Liver (tissue), 9 donors: ENCODE results near the gene SLK. TPM values are rescaled to one million over a fixed set of nuclear protein-coding genes. Genes with fewer than 3 reads are reported as not detected.

Experiments
- DNase-seq: peaks from one replicate; pipeline ENCODE4 v3.0.0-alpha.2; 2017; ENCODE audit warnings: low spot score
- H3K27ac ChIP-seq, 2 donors: one replicate each; pipeline ENCODE4 v1.7.0; 2013; ENCODE audit warnings: inconsistent platforms in 2 of 2, low read length in 2 of 2, control low read depth in 1 of 2, low read depth in 1 of 2, mild to moderate bottlenecking in 1 of 2
- H3K27me3 ChIP-seq, 4 donors: one replicate each; pipeline versions ENCODE4 v1.6.1 to v1.7.0; 2013; ENCODE audit warnings: low read length in 3 of 4, inconsistent platforms in 1 of 4, mild to moderate bottlenecking in 1 of 4, moderate library complexity in 1 of 4; ENCODE audit not compliant: control insufficient read depth in 4 of 4, insufficient read depth in 4 of 4
- H3K36me3 ChIP-seq, 4 donors: one replicate each; pipeline versions ENCODE4 v1.6.1 to v1.7.0; 2013; ENCODE audit warnings: low read length in 3 of 4, mild to moderate bottlenecking in 3 of 4, low read depth in 1 of 4, moderate library complexity in 1 of 4; ENCODE audit not compliant: control insufficient read depth in 4 of 4, insufficient read depth in 3 of 4
- H3K4me1 ChIP-seq, 4 donors: one replicate each; pipeline versions ENCODE4 v1.6.1 to v1.7.0; 2013; ENCODE audit warnings: low read length in 3 of 4, mild to moderate bottlenecking in 3 of 4, moderate library complexity in 1 of 4; ENCODE audit not compliant: control insufficient read depth in 4 of 4, insufficient read depth in 4 of 4
- H3K4me3 ChIP-seq, 3 donors: one replicate each; pipeline versions ENCODE4 v1.6.1 to v1.7.0; 2013; ENCODE audit warnings: low read length in 3 of 3, control low read depth in 1 of 3, low read depth in 1 of 3, mild to moderate bottlenecking in 1 of 3
- H3K9ac ChIP-seq, 2 donors: one replicate each; pipeline ENCODE4 v1.7.0; 2013; ENCODE audit warnings: low read length in 2 of 2, mild to moderate bottlenecking in 2 of 2, moderate library complexity in 2 of 2, control low read depth in 1 of 2, low read depth in 1 of 2
- H3K9me3 ChIP-seq, 4 donors: one replicate each; pipeline versions ENCODE4 v1.6.1 to v1.7.0; 2013; ENCODE audit warnings: low read length in 3 of 4; ENCODE audit not compliant: control insufficient read depth in 4 of 4
- EGR1 ChIP-seq, 2 donors: IDR thresholded peaks; 2 replicates each; pipeline ENCODE4 v1.6.1; 2016 to 2018; ENCODE audit warnings: antibody characterized with exemption in 2 of 2, low read depth in 2 of 2
- FOXA1 ChIP-seq: IDR thresholded peaks from 2 replicates; pipeline ENCODE4 v1.6.1; 2016; ENCODE audit warnings: antibody characterized with exemption
- FOXA2 ChIP-seq: IDR thresholded peaks from 2 replicates; pipeline ENCODE4 v1.6.1; 2016; ENCODE audit warnings: antibody characterized with exemption
- GABPA ChIP-seq, 2 donors: IDR thresholded peaks in 1 of 2; conservative IDR thresholded peaks in 1 of 2; 2 replicates each; pipeline ENCODE4 v1.6.1; 2016; ENCODE audit warnings: antibody characterized with exemption in 2 of 2, mild to moderate bottlenecking in 1 of 2, moderate library complexity in 1 of 2
- HNF4A ChIP-seq, 2 donors: conservative IDR thresholded peaks; 2 replicates each; pipeline ENCODE4 v1.6.1; 2016; ENCODE audit warnings: antibody characterized with exemption in 2 of 2, mild to moderate bottlenecking in 2 of 2
- HNF4G ChIP-seq: IDR thresholded peaks from 2 replicates; pipeline ENCODE4 v1.6.1; 2016; ENCODE audit warnings: antibody characterized with exemption
- NR2F2 ChIP-seq: IDR thresholded peaks from 2 replicates; pipeline ENCODE4 v1.6.1; 2016; ENCODE audit warnings: antibody characterized with exemption
- RAD21 ChIP-seq, 2 donors: IDR thresholded peaks; 2 replicates each; pipeline ENCODE4 v1.6.1; 2016; ENCODE audit warnings: antibody characterized with exemption in 2 of 2, mild to moderate bottlenecking in 2 of 2
- REST ChIP-seq: IDR thresholded peaks from 2 replicates; pipeline ENCODE4 v1.6.1; 2016; ENCODE audit warnings: antibody characterized with exemption, mild to moderate bottlenecking
- RXRA ChIP-seq, 2 donors: IDR thresholded peaks; 2 replicates each; pipeline ENCODE4 v1.6.1; 2017 to 2018; ENCODE audit warnings: antibody characterized with exemption in 2 of 2, mild to moderate bottlenecking in 1 of 2
- SP1 ChIP-seq: IDR thresholded peaks from 2 replicates; pipeline ENCODE4 v1.6.1; 2018; ENCODE audit warnings: antibody characterized with exemption, mild to moderate bottlenecking
- YY1 ChIP-seq: IDR thresholded peaks from 2 replicates; pipeline ENCODE4 v1.6.1; 2016; ENCODE audit warnings: antibody characterized with exemption, mild to moderate bottlenecking
- WGBS: extraction: QIAGEN DNeasy Blood & Tissue Kit; methylation state at CpG from one replicate; pipeline ENCODE4 v1.1.7; 2013; 5-methylcytosine and 5-hydroxymethylcytosine counted together
- polyA plus RNA-seq, 2 donors: library from polyadenylated mRNA; stranded (reverse) in 1 of 2; unstranded in 1 of 2; fragments of 200-250 nt in 1 of 2; fragments of >200 nt in 1 of 2; fragmentation: Nextera tagmentation in 1 of 2; extraction: Ambion mirVana in 1 of 2; gene quantifications; one replicate each; pipeline versions ENCODE4 v1.2.1 to v1.2.3, GENCODE V29; 2013 to 2015
- total RNA-seq, 2 donors: library from RNA; depleted of rRNA; stranded (reverse); fragments of >200 nt; gene quantifications; one replicate each; pipeline ENCODE4 v1.2.3, GENCODE V29; 2014
- TF ChIP-seq, protein P1 (sequence below): IDR thresholded peaks from 2 replicates; pipeline ENCODE4 v1.6.1; 2016; ENCODE audit warnings: antibody characterized with exemption
- TF ChIP-seq, protein P2 (sequence below): IDR thresholded peaks from 2 replicates; pipeline ENCODE4 v1.6.1; 2016; ENCODE audit warnings: antibody characterized with exemption
- TF ChIP-seq, protein P3 (sequence below): fragments of 150-350 bp; IDR thresholded peaks from 2 replicates; pipeline ENCODE4 v1.5.1; 2017; ENCODE audit warnings: improper control_type of control experiment, low read depth, low read length; ENCODE audit not compliant: missing input control
- donor health status: healthy.
- donor health status: healthy.
- donor health status: healthy.
- donor health status: healthy.
- donor health status: healthy.

SLK gene
- total and polyA plus RNA-seq, 4 donors, result 3.9 to 20.3 (median 12.4) TPM

- TF ChIP-seq RAD21 (IDR thresholded peaks at IDR 0.05) (no peak), FOXA1 (no peak), HNF4G (no peak), REST (no peak)
- TF ChIP-seq, protein P1, sequence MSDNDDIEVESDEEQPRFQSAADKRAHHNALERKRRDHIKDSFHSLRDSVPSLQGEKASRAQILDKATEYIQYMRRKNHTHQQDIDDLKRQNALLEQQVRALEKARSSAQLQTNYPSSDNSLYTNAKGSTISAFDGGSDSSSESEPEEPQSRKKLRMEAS, result no peak
- TF ChIP-seq, protein P2, sequence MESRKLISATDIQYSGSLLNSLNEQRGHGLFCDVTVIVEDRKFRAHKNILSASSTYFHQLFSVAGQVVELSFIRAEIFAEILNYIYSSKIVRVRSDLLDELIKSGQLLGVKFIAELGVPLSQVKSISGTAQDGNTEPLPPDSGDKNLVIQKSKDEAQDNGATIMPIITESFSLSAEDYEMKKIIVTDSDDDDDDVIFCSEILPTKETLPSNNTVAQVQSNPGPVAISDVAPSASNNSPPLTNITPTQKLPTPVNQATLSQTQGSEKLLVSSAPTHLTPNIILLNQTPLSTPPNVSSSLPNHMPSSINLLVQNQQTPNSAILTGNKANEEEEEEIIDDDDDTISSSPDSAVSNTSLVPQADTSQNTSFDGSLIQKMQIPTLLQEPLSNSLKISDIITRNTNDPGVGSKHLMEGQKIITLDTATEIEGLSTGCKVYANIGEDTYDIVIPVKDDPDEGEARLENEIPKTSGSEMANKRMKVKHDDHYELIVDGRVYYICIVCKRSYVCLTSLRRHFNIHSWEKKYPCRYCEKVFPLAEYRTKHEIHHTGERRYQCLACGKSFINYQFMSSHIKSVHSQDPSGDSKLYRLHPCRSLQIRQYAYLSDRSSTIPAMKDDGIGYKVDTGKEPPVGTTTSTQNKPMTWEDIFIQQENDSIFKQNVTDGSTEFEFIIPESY, result no peak
- Histone ChIP-seq H3K4me1 (peaks cover 0 to 7% (median under 1%) of the 10 kb centered on the region in 4 donors), H3K27ac (no peak overlapping the region), H3K9me3 (no peaks in the 10 kb centered on the region), H3K4me3 (no peak overlapping the region), H3K27me3 (no peaks in the 10 kb centered on the region), H3K36me3 (no peaks in the 10 kb centered on the region), H3K9ac (no peak overlapping the region)
- DNase-seq, result no peak
- WGBS, result 90% methylated on average over 2 of the region's 2 CpGs
Observed at GRCh38 chr10:103922659-103923058, 44.3 kb upstream of the SLK start.

GRCh38 chr10:103923502-103923901 is 43.4 kb upstream of the SLK start:
- 62% methylated on average over 3 of the region's 3 CpGs for WGBS
- H3K27me3 ChIP-seq, result no peaks in the 10 kb centered on the region
- H3K36me3 ChIP-seq, result no peaks in the 10 kb centered on the region
- peaks cover 0 to 4% (median 0%) of the 10 kb centered on the region in 4 donors for H3K4me1 ChIP-seq
- no peak for DNase-seq
- H3K9me3 ChIP-seq, result no peaks in the 10 kb centered on the region
- no peak overlapping the region for H3K9ac ChIP-seq
- no peak overlapping the region for H3K4me3 ChIP-seq
- no peak overlapping the region for H3K27ac ChIP-seq
- no peak for TF ChIP-seq RXRA (IDR thresholded peaks at IDR 0.05)
- TF ChIP-seq, protein P1, result no peak
- TF ChIP-seq, protein P3, sequence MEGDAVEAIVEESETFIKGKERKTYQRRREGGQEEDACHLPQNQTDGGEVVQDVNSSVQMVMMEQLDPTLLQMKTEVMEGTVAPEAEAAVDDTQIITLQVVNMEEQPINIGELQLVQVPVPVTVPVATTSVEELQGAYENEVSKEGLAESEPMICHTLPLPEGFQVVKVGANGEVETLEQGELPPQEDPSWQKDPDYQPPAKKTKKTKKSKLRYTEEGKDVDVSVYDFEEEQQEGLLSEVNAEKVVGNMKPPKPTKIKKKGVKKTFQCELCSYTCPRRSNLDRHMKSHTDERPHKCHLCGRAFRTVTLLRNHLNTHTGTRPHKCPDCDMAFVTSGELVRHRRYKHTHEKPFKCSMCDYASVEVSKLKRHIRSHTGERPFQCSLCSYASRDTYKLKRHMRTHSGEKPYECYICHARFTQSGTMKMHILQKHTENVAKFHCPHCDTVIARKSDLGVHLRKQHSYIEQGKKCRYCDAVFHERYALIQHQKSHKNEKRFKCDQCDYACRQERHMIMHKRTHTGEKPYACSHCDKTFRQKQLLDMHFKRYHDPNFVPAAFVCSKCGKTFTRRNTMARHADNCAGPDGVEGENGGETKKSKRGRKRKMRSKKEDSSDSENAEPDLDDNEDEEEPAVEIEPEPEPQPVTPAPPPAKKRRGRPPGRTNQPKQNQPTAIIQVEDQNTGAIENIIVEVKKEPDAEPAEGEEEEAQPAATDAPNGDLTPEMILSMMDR, result no peak
- no peak for TF ChIP-seq FOXA1
- no peak for TF ChIP-seq NR2F2
- no peak for TF ChIP-seq GABPA (IDR thresholded peaks at IDR 0.05 in 1 of 2, conservative IDR thresholded peaks at IDR 0.05 in 1 of 2)
- TF ChIP-seq YY1, result no peak
- no peak for TF ChIP-seq HNF4A (conservative IDR thresholded peaks at IDR 0.05)
- TF ChIP-seq SP1, result no peak
- no peak for TF ChIP-seq HNF4G
- TF ChIP-seq REST, result no peak
- TF ChIP-seq FOXA2, result no peak
- TF ChIP-seq, protein P2, result no peak
- no peak for TF ChIP-seq EGR1 (IDR thresholded peaks at IDR 0.05; ENCODE audit: low read depth in 2 of 2)
